GM23248 (cell line): ENCODE results near the gene TOMM6.

ENCODE experiments used
- EZH2 ChIP-seq: fragments of 200-600 bp; sonication (generic); IDR thresholded peaks from 2 replicates; pipeline ENCODE4 v1.6.1; 2018; ENCODE audit warnings: antibody characterized with exemption, mild to moderate bottlenecking; ENCODE audit not compliant: insufficient read depth, poor library complexity, severe bottlenecking
- EZH2phosphoT487 ChIP-seq: fragments of 200-600 bp; sonication (generic); IDR thresholded peaks from 2 replicates; pipeline ENCODE4 v1.6.1; 2018; ENCODE audit warnings: antibody characterized with exemption, moderate library complexity, mild to moderate bottlenecking, low read depth; ENCODE audit not compliant: insufficient read depth

- TF ChIP-seq EZH2 (no peak), EZH2phosphoT487 (no peak)
Observed at GRCh38 chr6:41783106-41783780, 4.3 kb upstream of the TOMM6 start.
